Measurements from ENCODE around the gene TOR4A.

- no peak for TF ChIP-seq CTCF (IDR thresholded peaks at IDR 0.05; ENCODE audit: borderline replicate concordance, extremely low read depth, low read length, poor library complexity, severe bottlenecking)
- TF ChIP-seq EZH2 (IDR thresholded peaks at IDR 0.05; ENCODE audit: borderline replicate concordance, low read depth, low read length, severe bottlenecking) = no peak
Observed at GRCh38 chr9:137232101-137232500, 45.4 kb upstream of the TOR4A start.
